Measurements from ENCODE around the gene PHETA2. TPM values are rescaled to one million over a fixed set of nuclear protein-coding genes. Genes with fewer than 3 reads are reported as not detected.
"Not testable (repeated sequence)": the region's sequence is repeated elsewhere in the genome, so short reads cannot be mapped to it uniquely, and the experiment has no call there.

PHETA2 gene
- polyA plus RNA-seq, 1 experiment, result 10.6 TPM

DNA sequence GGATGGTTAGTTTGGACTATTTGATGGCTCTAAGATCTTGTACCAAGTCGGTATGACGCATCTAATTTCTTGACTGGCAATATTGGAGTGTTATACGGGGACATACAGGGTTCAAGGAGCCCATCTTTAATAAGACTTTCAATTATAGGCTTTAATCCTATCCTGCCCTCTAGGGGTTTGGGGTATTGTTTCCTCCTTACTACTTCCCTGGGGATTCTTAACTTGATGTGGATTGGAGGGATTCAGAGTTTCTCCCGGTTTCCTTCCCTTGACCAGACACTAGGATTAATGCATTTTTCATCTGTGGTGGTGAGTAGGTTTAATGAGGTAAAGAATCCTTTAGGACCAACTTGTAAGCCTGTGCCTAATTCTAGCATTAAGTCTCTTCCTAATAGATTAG lies 37.8 kb downstream of the PHETA2 start:
- ChIA-PET CTCF (interaction anchor here (0.6 to 2.0 kb wide), 4 partner anchors 11 to 119 kb away, joined by 3 to 7 read pairs (median 6); no protein-coding TSS in a partner anchor), POLR2A (no interaction called here)
- H3K4me3 ChIP-seq (ENCODE audit: low read depth, low read length), result no peak overlapping the region
- no peak for DNase-seq (ENCODE audit: low read depth, low spot score)
- peaks cover 17% of the 10 kb centered on the region for H3K9me3 ChIP-seq (ENCODE audit: control insufficient read depth, insufficient read depth, low read length)
- peaks cover 2% of the 10 kb centered on the region for H3K27me3 ChIP-seq (ENCODE audit: control insufficient read depth, insufficient read depth, low read length)
- TF ChIP-seq CTCF (IDR thresholded peaks at IDR 0.05; ENCODE audit: low read depth, low read length), result no peak
- H3K27ac ChIP-seq (ENCODE audit: low read depth, low read length), result no peak overlapping the region

DNA sequence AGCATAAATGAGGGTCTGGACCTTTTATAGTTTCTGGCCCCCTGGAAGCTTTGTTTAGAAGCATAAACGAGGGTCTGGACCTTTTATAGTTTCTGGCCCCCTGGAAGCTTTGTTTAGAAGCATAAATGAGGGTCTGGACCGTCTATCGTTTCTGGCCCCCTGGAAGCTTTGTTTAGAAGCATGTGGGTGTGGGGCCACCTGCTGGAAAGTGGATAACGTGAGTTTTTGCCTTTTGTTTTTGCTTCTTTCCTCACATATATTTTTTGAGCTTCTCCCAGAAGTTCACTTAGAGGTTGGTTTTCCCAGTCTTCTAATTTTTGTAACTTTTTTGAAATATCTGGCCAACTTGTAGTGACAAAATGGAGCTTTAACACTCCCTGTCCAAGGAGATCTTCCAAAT lies 38.7 kb downstream of the PHETA2 start:
- CTCF ChIA-PET, result interaction anchor here (0.9 to 2.0 kb wide), 2 partner anchors 22 to 146 kb away, joined by 4 to 7 read pairs; no protein-coding TSS in a partner anchor
- H3K27ac ChIP-seq (ENCODE audit: low read depth, low read length); DNase-seq (ENCODE audit: low read depth, low spot score); POLR2A ChIA-PET; H3K4me3 ChIP-seq (ENCODE audit: low read depth, low read length); H3K27me3 ChIP-seq (ENCODE audit: control insufficient read depth, insufficient read depth, low read length): not testable (repeated sequence)
- TF ChIP-seq CTCF (IDR thresholded peaks at IDR 0.05; ENCODE audit: low read depth, low read length), result 0 out of 2 replicates have a peak, but pooled peaks have one; percentile 12
- peaks cover 17% of the 10 kb centered on the region for H3K9me3 ChIP-seq (ENCODE audit: control insufficient read depth, insufficient read depth, low read length)

- CTCF ChIA-PET, result interaction anchor here (0.6 to 1.0 kb wide), 2 partner anchors 56 to 417 kb away, joined by 3 read pairs; no protein-coding TSS in a partner anchor
- H3K27ac ChIP-seq (ENCODE audit: low read depth, low read length), result no peak overlapping the region
- TF ChIP-seq CTCF (IDR thresholded peaks at IDR 0.05; ENCODE audit: low read depth, low read length), result peak; percentile 48
Measured at GRCh38 chr22:42114721-42115120, 40.7 kb downstream of the PHETA2 start.

DNA sequence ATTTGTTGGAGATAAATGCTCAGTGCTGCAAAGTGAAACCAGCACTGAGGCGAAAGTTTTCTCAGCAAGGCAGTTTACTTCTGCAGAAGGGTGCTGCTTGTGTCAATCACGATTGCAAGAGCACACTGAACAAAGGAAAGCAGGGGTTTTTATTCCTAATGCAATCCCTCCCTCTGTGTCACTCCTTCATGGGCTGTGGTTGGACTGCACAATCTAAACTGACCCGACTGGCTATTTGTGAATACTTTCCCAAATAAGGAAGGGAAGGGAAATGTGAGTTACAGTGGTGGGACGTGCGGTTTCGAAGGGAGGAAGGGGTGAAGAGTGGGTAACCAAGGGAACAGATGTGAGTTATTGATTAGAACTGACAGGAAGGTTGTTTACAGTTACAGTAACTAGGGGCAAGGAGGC lies 41.4 kb downstream of the PHETA2 start:
- CTCF ChIA-PET, result interaction anchor here (0.6 to 1.0 kb wide), 2 partner anchors 55 to 418 kb away, joined by 3 read pairs; no protein-coding TSS in a partner anchor

More at GRCh38 chr22:42114721-42115120, 40.7 kb downstream of the PHETA2 start:
- Histone ChIP-seq H3K27me3 (ENCODE audit: control insufficient read depth, insufficient read depth, low read length) (no peaks in the 10 kb centered on the region), H3K9me3 (ENCODE audit: control insufficient read depth, insufficient read depth, low read length) (peaks cover 13% of the 10 kb centered on the region), H3K4me3 (ENCODE audit: low read depth, low read length) (no peak overlapping the region)
- POLR2A ChIA-PET, result no interaction called here
- DNase-seq (ENCODE audit: low read depth, low spot score), result no peak

DNA sequence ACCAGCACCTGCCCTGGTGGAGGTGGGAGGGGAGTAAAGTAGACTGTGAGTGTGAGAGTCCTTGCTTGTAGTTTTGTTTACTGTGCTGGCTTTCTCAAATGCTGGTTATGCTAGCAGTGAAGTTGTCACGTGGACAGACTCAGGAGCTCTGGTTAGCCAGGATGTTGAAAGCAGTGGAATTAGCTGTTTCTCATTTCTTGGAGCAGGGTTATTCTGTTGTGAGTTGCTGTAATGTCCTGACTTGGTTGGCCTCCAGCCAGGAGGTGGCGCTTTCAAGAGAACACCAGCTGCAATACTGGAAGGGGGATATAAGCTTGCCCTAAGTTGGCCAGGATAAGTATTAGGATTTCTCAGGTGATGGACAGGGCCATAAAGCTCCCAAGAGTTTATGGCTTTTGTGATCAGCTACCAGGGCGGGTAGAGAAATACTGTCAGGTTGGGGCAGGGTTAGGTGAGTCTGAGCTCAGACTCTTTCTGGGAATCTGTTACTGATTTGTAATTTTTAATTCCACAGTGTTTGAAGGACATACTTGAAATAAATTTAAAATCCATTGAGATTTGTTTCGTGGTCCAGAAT lies 42.9 kb downstream of the PHETA2 start:
- no peak for DNase-seq (ENCODE audit: low read depth, low spot score)
- Histone ChIP-seq H3K4me3 (ENCODE audit: low read depth, low read length) (no peak overlapping the region), H3K9me3 (ENCODE audit: control insufficient read depth, insufficient read depth, low read length) (peaks cover 13% of the 10 kb centered on the region), H3K27me3 (ENCODE audit: control insufficient read depth, insufficient read depth, low read length) (no peaks in the 10 kb centered on the region), H3K27ac (ENCODE audit: low read depth, low read length) (no peak overlapping the region)
- TF ChIP-seq CTCF (IDR thresholded peaks at IDR 0.05; ENCODE audit: low read depth, low read length), result no peak
- ChIA-PET CTCF (interaction anchor here (0.6 to 1.4 kb wide), 2 partner anchors 26 to 102 kb away, joined by 3 to 7 read pairs; no protein-coding TSS in a partner anchor), POLR2A (no interaction called here)

More for the DNA sequence above, 41.4 kb downstream of the PHETA2 start:
- POLR2A ChIA-PET; DNase-seq (ENCODE audit: low read depth, low spot score); H3K4me3 ChIP-seq (ENCODE audit: low read depth, low read length); H3K27me3 ChIP-seq (ENCODE audit: control insufficient read depth, insufficient read depth, low read length); H3K27ac ChIP-seq (ENCODE audit: low read depth, low read length): not testable (repeated sequence)
- H3K9me3 ChIP-seq (ENCODE audit: control insufficient read depth, insufficient read depth, low read length), result peaks cover 13% of the 10 kb centered on the region

DNA sequence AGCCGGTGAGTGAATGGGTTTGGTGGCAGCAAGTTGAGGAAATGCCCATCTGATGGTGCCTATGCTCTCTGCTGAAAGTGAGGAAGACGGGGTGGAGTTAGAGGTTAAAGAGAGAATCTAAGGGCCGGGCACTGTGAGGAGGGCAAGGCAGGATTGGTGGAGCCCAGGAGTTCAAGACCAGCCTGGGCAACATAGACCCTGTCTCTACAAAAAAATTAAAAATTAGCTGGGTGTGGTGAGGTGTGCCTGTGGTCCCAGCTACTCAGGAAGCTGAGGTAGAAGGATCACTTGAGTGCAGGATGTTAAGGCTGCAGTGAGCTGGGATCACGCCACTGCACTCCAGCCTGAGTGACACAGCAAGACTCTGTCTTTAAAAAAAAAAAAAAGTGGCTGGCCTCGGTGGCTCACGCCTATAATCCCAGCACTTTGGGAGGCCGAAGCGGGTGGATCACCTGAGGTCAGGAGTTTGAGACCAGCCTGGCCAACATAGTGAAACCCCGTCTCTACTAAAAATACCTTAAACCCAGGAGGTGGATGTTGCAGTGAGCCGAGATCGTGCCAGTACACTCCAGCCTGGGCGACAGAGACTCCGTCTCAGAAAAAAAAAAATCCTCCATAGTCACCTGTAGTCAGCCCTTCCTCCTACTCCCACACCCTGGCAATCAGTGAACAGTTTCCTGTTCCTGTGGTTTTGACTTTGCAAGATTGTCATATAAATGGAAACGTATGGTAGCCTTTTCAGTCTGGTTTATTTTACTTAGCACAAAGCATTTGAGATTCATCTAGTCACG lies 46.4 kb downstream of the PHETA2 start:
- POLR2A ChIA-PET; H3K27me3 ChIP-seq (ENCODE audit: control insufficient read depth, insufficient read depth, low read length); CTCF ChIA-PET; H3K27ac ChIP-seq (ENCODE audit: low read depth, low read length); H3K9me3 ChIP-seq (ENCODE audit: control insufficient read depth, insufficient read depth, low read length); DNase-seq (ENCODE audit: low read depth, low spot score); H3K4me3 ChIP-seq (ENCODE audit: low read depth, low read length): not testable (repeated sequence)

- DNase-seq (ENCODE audit: low read depth, low spot score); POLR2A ChIA-PET; H3K9me3 ChIP-seq (ENCODE audit: control insufficient read depth, insufficient read depth, low read length); H3K4me3 ChIP-seq (ENCODE audit: low read depth, low read length); CTCF ChIA-PET; H3K27me3 ChIP-seq (ENCODE audit: control insufficient read depth, insufficient read depth, low read length); H3K27ac ChIP-seq (ENCODE audit: low read depth, low read length): not testable (repeated sequence)
Measured at GRCh38 chr22:42123529-42123928, 49.5 kb downstream of the PHETA2 start.
